ENCODE data around the gene SLC5A3. TPM values are rescaled to one million over a fixed set of nuclear protein-coding genes. Genes with fewer than 3 reads are reported as not detected.

SLC5A3 gene
- total and polyA plus RNA-seq, 2 of the 8 experiments (the other 6 are each of a cell fraction or from before 2014, with no cell fraction given) = 4.0 to 19.4 TPM

GRCh38 chr21:34116569-34116968 lies 43.2 kb downstream of the SLC5A3 start (continued):
- no peak for TF ChIP-seq SIN3A (conservative IDR thresholded peaks at IDR 0.05 in 1 of 2, IDR thresholded peaks at IDR 0.05 in 1 of 2; ENCODE audit: low read depth in 1 of 2, low read length in 2 of 2)
- no peak for TF ChIP-seq KDM1A (IDR thresholded peaks at IDR 0.05; ENCODE audit: borderline replicate concordance, low read length)
- no peak for TF ChIP-seq SRF (IDR thresholded peaks at IDR 0.05; ENCODE audit: low read depth, low read length)
- no peak for TF ChIP-seq POLR2AphosphoS5 (IDR thresholded peaks at IDR 0.05; ENCODE audit: low read depth, low read length)
- TF ChIP-seq NANOG (IDR thresholded peaks at IDR 0.05; ENCODE audit: insufficient read depth, low read depth, low read length, poor library complexity, severe bottlenecking) = no peak
- TF ChIP-seq EGR1 (IDR thresholded peaks at IDR 0.05; ENCODE audit: borderline replicate concordance, low read depth, low read length) = no peak
- TF ChIP-seq SUZ12 (IDR thresholded peaks at IDR 0.05; ENCODE audit: low read length) = no peak
- no peak for TF ChIP-seq TEAD4 (IDR thresholded peaks at IDR 0.05; ENCODE audit: low read depth, low read length)
- TF ChIP-seq EZH2 (IDR thresholded peaks at IDR 0.05; ENCODE audit: low read depth, low read length, severe bottlenecking) = no peak
- TF ChIP-seq SP1 (IDR thresholded peaks at IDR 0.05; ENCODE audit: low read depth, low read length) = no peak
